ENCODE data around the gene PSMB8.
A peak's percentile ranks its signal among the peaks of the same experiment; 100 is the strongest.

The PSMB8 gene

GRCh38 chr6:32855467-32856174 is 11.8 kb upstream of the PSMB8 start:
- no peak for DNase-seq (ENCODE audit: low read depth)

- peak; percentile 73 for DNase-seq (ENCODE audit: low read depth)
Measured at GRCh38 chr6:32854376-32855178, 10.7 kb upstream of the PSMB8 start.

- DNase-seq (ENCODE audit: low read depth): peak; percentile 97
Measured at GRCh38 chr6:32853541-32854375, 9.9 kb upstream of the PSMB8 start, which contains the start of the genes PSMB9 and TAP1. TSS of gene PSMB9 (plus strand) at chr6:32854192. CDS start at chr6:32854230, 38 bp downstream. TSS of gene TAP1 (minus strand) at chr6:32853704. CDS start at chr6:32853636, 68 bp downstream.

GRCh38 chr6:32852844-32853540 is 9.1 kb upstream of the PSMB8 start:
- DNase-seq (ENCODE audit: low read depth): peak; percentile 41

GRCh38 chr6:32852018-32852843 is 8.4 kb upstream of the PSMB8 start:
- no peak for DNase-seq (ENCODE audit: low read depth)

GRCh38 chr6:32851025-32851424 is 7.2 kb upstream of the PSMB8 start:
- DNase-seq (ENCODE audit: low read depth): no peak

GRCh38 chr6:32849126-32849525 is 5.3 kb upstream of the PSMB8 start:
- no peak for DNase-seq (ENCODE audit: low read depth)

GRCh38 chr6:32847795-32848194 is 3.9 kb upstream of the PSMB8 start:
- no peak for DNase-seq (ENCODE audit: low read depth)

- DNase-seq (ENCODE audit: low read depth): no peak
Measured at GRCh38 chr6:32847004-32847403, 3.2 kb upstream of the PSMB8 start.

- DNase-seq (ENCODE audit: low read depth): no peak
Measured at GRCh38 chr6:32845384-32845884, 1.6 kb upstream of the PSMB8 start.

- DNase-seq (ENCODE audit: low read depth): no peak
Measured at GRCh38 chr6:32844839-32845383, 1.1 kb upstream of the PSMB8 start.

- DNase-seq (ENCODE audit: low read depth): no peak
Measured at GRCh38 chr6:32843331-32843978, 392 bp downstream of the PSMB8 start.

GRCh38 chr6:32842690-32843089 is 1.2 kb downstream of the PSMB8 start:
- no peak for DNase-seq (ENCODE audit: low read depth)

- no peak for DNase-seq (ENCODE audit: low read depth)
Measured at GRCh38 chr6:32842021-32842650, 1.7 kb downstream of the PSMB8 start.

GRCh38 chr6:32840604-32841246 is 3.1 kb downstream of the PSMB8 start:
- no peak for DNase-seq (ENCODE audit: low read depth)

GRCh38 chr6:32839356-32839755 is 4.5 kb downstream of the PSMB8 start:
- no peak for DNase-seq (ENCODE audit: low read depth)

GRCh38 chr6:32838114-32838958 is 5.5 kb downstream of the PSMB8 start, which contains the start of gene TAP2:
TSS of gene TAP2 (minus strand) at chr6:32838739. CDS start at chr6:32838233, 506 bp downstream.
- DNase-seq (ENCODE audit: low read depth): peak; percentile 96

- no peak for DNase-seq (ENCODE audit: low read depth)
Measured at GRCh38 chr6:32837651-32838113, 6.2 kb downstream of the PSMB8 start.
